Type B pancreatic cell (in vitro differentiated cells): ENCODE results near the gene DPCD. TPM values are rescaled to one million over a fixed set of nuclear protein-coding genes. Genes with fewer than 3 reads are reported as not detected.

Experiments used
- DNase-seq: peaks from one replicate; pipeline ENCODE4 v3.0.0; 2021; ENCODE audit warnings: mixed read lengths; ENCODE audit not compliant: unreplicated experiment; ENCODE audit errors: extremely low spot score
- H3K27ac Mint-ChIP-seq: 2 replicates; pipeline ENCODE4 v1.8.0; 2021; ENCODE audit warnings: mild to moderate bottlenecking, mixed read lengths
- H3K27me3 Mint-ChIP-seq: 2 replicates; pipeline ENCODE4 v1.8.0; 2021; ENCODE audit warnings: mixed read lengths
- H3K36me3 Mint-ChIP-seq: 2 replicates; pipeline ENCODE4 v1.8.0; 2021; ENCODE audit warnings: mixed read lengths
- H3K4me1 Mint-ChIP-seq: one replicate; pipeline ENCODE4 v1.8.0; 2021; ENCODE audit warnings: mixed read lengths; ENCODE audit not compliant: unreplicated experiment
- H3K4me3 Mint-ChIP-seq: 2 replicates; pipeline ENCODE4 v1.8.0; 2021; ENCODE audit warnings: mild to moderate bottlenecking, mixed read lengths
- H3K9me3 Mint-ChIP-seq: 2 replicates; pipeline ENCODE4 v1.8.0; 2021; ENCODE audit warnings: mixed read lengths
- total RNA-seq: library from RNA; stranded (reverse); gene quantifications from 2 replicates; pipeline ENCODE4 v1.2.1, GENCODE V29; 2021; ENCODE audit warnings: low replicate concordance
- TF ChIP-seq, protein P1 (sequence below): fragments of 200-600 bp; sonication (generic); conservative IDR thresholded peaks from 2 replicates; pipeline ENCODE4 v1.5.0; 2021; ENCODE audit warnings: antibody characterized with exemption, mild to moderate bottlenecking

DPCD gene
- total RNA-seq, 1 donor from 2014 or later: 32.3 TPM

DNA sequence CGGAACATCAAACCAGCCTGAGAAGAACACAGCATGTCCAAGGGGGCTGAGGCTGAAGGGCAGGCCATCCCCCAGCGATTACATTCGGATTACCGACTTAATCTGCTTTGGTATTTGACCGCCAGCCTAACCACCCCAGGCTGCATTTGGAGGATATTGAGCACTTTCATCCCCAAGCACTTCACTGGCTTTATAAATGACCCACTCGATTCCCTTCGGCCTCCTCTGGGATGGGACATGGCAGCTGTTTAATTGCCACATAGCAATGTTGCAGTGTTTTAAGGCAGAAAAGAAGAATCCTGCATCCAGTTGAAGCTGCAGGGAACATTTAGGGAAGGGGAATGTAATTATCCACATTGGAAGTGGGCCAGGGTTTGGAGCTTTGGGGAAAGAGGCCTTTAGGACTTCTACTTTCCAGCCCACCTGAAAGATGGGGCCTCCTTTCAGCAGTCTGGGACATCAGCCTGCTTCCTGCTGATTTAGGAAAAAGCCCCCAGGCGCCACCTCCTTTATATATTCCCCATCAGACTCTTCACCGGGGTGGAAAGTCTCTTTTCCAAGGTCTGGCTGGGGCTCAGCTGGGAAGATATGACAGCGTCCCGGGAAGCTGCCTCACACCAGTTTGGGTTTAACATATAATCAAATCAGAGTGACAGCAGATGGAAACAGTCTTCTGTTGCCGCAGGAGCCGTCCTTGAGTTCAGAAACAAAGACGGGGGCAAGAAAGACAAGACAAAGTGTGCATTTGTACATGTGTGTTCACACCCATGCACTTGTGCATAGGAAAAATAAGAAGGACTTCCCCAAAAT lies 9.2 kb downstream of the DPCD start:
- TF ChIP-seq, protein P1, sequence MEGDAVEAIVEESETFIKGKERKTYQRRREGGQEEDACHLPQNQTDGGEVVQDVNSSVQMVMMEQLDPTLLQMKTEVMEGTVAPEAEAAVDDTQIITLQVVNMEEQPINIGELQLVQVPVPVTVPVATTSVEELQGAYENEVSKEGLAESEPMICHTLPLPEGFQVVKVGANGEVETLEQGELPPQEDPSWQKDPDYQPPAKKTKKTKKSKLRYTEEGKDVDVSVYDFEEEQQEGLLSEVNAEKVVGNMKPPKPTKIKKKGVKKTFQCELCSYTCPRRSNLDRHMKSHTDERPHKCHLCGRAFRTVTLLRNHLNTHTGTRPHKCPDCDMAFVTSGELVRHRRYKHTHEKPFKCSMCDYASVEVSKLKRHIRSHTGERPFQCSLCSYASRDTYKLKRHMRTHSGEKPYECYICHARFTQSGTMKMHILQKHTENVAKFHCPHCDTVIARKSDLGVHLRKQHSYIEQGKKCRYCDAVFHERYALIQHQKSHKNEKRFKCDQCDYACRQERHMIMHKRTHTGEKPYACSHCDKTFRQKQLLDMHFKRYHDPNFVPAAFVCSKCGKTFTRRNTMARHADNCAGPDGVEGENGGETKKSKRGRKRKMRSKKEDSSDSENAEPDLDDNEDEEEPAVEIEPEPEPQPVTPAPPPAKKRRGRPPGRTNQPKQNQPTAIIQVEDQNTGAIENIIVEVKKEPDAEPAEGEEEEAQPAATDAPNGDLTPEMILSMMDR: no peak
- H3K4me3 Mint-ChIP-seq: no peak overlapping the region
- H3K9me3 Mint-ChIP-seq: no peaks in the 10 kb centered on the region
- H3K27ac Mint-ChIP-seq: no peak overlapping the region
- no peaks in the 10 kb centered on the region for H3K27me3 Mint-ChIP-seq
- H3K36me3 Mint-ChIP-seq: no peaks in the 10 kb centered on the region
- no peaks in the 10 kb centered on the region for H3K4me1 Mint-ChIP-seq
- DNase-seq: no peak

DNA sequence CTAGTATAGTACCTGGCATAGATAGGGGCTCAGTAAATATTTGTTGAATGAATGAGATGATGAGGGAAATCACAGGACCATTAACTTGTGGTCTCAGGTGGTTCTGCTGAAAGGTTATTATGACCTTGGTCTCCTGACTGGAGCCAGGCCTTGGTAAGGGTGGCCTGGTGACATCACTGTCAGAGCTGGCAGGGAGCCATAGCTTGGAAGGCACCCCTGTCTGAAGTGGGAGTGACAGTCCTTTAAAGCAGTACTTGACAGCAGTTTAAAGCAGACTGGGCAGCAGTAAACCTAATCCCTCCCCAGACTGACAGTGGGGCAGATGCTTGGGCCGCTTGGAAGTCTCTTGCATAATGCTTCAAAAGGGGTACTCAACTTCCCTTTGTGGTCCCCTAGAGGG lies 13.4 kb downstream of the DPCD start:
- no peaks in the 10 kb centered on the region for H3K9me3 Mint-ChIP-seq
- TF ChIP-seq, protein P1: no peak
- no peak for DNase-seq
- no peak overlapping the region for H3K27ac Mint-ChIP-seq
- H3K4me3 Mint-ChIP-seq: no peak overlapping the region
- no peaks in the 10 kb centered on the region for H3K27me3 Mint-ChIP-seq
- peaks cover 4% of the 10 kb centered on the region for H3K36me3 Mint-ChIP-seq
- no peaks in the 10 kb centered on the region for H3K4me1 Mint-ChIP-seq

DNA sequence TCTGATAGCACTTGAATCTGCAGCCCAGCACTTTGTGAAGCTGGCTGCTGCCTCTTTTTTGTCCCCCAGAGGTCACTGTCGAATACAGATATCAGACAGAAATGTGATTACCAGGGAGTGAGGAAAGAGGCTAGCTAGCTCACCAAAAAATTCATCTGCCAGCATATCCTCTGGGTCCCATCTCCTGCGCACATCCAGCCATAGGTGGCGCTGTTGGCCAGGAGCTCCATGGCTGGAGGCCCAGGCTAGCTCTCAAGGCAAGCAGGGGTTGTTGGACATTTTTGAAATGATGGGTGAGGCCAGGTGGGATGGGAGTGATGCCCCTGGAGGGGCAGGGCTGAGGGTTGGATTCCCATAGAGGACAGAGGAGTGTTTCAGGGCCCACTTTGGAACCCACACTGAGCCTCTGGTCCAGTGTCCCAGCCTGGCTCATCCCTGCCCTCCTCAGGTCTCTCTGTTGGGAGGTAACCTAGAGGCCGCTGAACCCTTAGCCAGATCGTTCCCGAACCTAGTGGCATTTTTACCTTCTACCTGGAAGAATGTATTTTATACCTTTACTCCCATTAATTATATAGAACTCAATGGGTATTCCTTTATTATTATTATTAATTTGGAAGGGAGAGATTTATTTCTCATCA lies 14.8 kb downstream of the DPCD start:
- H3K4me1 Mint-ChIP-seq: no peaks in the 10 kb centered on the region
- TF ChIP-seq, protein P1: peak; percentile 97
- H3K4me3 Mint-ChIP-seq: no peak overlapping the region
- peak; percentile 82 for DNase-seq
- H3K9me3 Mint-ChIP-seq: no peaks in the 10 kb centered on the region
- H3K27ac Mint-ChIP-seq: no peak overlapping the region
- peaks cover 4% of the 10 kb centered on the region for H3K36me3 Mint-ChIP-seq
- H3K27me3 Mint-ChIP-seq: no peaks in the 10 kb centered on the region

DNA sequence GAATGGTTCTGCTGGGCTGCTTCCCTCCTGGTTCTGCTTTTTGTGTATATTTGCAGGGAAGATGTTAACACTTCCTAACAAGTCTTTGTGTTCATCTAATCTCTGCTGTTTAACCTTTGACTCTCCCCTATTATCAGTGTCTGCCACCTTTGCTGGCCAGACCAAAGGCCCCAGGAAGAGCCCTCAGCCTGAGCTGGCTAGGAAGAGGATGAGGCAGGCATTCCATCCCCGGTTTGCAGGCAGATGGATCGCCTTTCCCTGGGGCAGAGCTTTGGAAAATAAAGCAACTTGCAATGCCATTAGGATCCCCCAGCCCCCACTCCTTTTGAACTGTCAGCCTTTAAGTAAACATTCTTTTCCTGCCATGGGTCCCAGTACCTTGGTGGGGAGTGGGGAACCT lies 19.0 kb downstream of the DPCD start:
- Mint-ChIP-seq H3K36me3 (peaks cover 4% of the 10 kb centered on the region), H3K4me1 (no peaks in the 10 kb centered on the region), H3K4me3 (no peak overlapping the region), H3K27me3 (no peaks in the 10 kb centered on the region), H3K27ac (no peak overlapping the region), H3K9me3 (no peaks in the 10 kb centered on the region)
- TF ChIP-seq, protein P1: no peak
- DNase-seq: no peak

DNA sequence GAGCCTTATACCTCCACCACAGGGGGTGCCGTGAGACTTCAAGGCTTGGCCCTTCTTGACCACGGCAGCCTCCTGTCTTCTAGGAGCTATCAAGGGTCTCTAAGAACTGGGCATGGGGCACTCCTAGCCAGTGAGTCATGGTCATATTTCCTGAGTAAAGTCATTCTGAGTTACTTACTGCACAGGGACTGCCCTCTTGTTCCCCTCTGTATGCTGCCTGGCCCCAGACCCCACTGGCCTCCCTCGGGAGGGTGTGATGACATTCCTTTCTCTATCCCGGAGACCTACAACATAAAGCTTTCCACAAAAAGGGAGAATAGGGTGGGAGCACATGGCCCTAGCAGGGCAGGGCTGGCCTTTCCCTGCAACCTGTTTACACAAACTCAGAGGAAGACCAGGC lies 21.4 kb downstream of the DPCD start:
- Mint-ChIP-seq H3K27me3 (no peaks in the 10 kb centered on the region), H3K9me3 (no peaks in the 10 kb centered on the region), H3K4me1 (no peaks in the 10 kb centered on the region), H3K36me3 (peaks cover 4% of the 10 kb centered on the region), H3K27ac (no peak overlapping the region), H3K4me3 (no peak overlapping the region)
- TF ChIP-seq, protein P1: no peak
- no peak for DNase-seq
